ENCODE results near the gene DNAJC21.

DNAJC21 gene

DNA sequence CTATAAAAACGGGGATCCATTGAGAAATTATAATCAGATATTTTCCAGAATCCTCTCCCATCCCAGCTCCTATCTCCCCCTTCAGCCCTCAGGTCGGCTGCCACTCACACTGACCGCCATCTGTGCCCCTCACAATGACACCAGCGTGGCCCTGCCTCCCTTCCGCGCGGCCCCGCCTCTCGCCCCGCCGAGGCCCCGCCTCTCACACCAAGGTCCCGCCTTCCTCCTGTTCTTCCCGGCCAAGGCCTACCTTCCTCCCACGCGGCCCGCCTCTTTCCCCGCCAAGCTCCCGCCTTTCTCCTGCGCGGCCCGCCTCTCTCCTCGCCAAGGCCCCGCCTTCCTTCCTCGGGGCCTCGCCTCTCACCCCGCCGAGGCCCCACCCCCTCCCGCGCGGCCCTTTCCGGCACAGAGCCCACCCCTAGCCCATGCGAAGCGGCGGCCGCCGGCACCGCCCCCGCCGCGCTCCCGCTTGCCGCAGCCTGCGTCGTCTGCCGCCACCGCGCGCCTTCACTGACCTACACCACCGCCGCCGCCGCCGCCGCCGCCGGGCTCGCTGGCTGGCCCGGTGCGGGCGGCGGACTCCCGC, at the start of gene DNAJC21:
Gene DNAJC21 (plus strand): TSS at position 426 of the 586 bp plus-strand sequence. CDS start 261 bp downstream, outside the sequence.
- no peak for TF ChIP-seq ZFX (IDR thresholded peaks at IDR 0.05; ENCODE audit: borderline replicate concordance)
- TF ChIP-seq, protein P1, sequence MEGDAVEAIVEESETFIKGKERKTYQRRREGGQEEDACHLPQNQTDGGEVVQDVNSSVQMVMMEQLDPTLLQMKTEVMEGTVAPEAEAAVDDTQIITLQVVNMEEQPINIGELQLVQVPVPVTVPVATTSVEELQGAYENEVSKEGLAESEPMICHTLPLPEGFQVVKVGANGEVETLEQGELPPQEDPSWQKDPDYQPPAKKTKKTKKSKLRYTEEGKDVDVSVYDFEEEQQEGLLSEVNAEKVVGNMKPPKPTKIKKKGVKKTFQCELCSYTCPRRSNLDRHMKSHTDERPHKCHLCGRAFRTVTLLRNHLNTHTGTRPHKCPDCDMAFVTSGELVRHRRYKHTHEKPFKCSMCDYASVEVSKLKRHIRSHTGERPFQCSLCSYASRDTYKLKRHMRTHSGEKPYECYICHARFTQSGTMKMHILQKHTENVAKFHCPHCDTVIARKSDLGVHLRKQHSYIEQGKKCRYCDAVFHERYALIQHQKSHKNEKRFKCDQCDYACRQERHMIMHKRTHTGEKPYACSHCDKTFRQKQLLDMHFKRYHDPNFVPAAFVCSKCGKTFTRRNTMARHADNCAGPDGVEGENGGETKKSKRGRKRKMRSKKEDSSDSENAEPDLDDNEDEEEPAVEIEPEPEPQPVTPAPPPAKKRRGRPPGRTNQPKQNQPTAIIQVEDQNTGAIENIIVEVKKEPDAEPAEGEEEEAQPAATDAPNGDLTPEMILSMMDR (IDR thresholded peaks at IDR 0.05) = no peak
- H3K27ac ChIP-seq = peak within 1 kb of the TSS; percentile 91

- no peak overlapping the region for H3K27ac ChIP-seq
- no peak for TF ChIP-seq ZFX (IDR thresholded peaks at IDR 0.05; ENCODE audit: borderline replicate concordance)
- TF ChIP-seq, protein P1 (IDR thresholded peaks at IDR 0.05) = no peak
These were observed 48.1 kb upstream of the DNAJC21 start for GRCh38 chr5:34881246-34881645.

DNA sequence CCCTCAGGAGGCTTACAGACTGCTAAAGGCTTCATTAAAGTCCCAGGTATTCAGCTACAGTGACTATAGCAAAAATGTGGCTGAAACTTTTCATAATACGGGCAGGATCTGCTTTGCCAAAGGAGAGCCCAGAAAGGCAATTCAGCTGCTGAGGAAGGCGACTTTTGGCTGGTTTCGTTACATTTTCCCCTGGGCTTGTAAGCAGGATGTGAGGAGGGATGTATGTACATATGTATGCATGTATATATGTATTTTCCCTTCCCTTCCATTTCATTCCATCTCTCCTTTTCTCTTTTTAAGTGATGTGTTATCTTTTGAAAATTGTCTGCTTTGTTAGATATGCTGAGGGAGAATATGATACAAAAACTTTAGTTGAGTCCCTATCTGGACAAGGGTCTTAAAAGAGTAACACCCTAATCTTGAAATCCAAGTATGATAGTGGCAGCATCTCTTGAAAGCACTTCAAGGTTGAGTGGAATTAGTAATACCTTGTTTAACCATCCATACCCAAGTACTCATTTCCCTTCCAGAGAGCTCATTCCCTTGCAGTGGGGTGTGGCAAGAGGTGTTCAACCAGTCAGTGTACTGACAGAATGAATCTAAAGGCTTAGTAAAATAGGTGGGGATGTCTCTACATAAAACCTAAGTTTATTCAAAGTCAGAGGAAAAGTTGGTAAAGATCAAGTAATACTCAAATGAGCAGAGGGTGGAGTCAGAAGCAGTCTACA, 42.8 kb upstream of the DNAJC21 start:
- H3K27ac ChIP-seq = no peak overlapping the region
- TF ChIP-seq, protein P1 (IDR thresholded peaks at IDR 0.05) = no peak
- no peak for TF ChIP-seq ZFX (IDR thresholded peaks at IDR 0.05; ENCODE audit: borderline replicate concordance)

DNA sequence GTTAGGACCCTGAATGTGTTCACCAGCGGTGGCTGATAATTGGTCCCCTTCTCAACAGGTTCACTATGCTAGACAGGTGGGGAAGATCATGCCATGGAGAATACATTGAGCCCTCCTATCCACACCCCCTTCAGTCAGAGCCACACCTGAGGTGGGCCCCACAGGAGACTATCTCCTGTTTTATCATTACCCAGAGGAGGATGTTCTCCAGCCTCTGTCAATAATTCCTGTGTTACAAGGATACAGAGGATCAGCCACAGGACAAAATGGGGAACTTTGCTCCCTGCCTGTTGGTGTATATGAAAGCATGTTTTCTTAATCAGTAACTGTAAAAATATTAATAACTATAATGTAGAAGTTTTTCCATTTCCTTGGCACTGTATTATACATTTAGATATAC, 40.0 kb upstream of the DNAJC21 start:
- H3K27ac ChIP-seq = no peak overlapping the region
- no peak for TF ChIP-seq ZFX (IDR thresholded peaks at IDR 0.05; ENCODE audit: borderline replicate concordance)
- TF ChIP-seq, protein P1 (IDR thresholded peaks at IDR 0.05) = no peak

DNA sequence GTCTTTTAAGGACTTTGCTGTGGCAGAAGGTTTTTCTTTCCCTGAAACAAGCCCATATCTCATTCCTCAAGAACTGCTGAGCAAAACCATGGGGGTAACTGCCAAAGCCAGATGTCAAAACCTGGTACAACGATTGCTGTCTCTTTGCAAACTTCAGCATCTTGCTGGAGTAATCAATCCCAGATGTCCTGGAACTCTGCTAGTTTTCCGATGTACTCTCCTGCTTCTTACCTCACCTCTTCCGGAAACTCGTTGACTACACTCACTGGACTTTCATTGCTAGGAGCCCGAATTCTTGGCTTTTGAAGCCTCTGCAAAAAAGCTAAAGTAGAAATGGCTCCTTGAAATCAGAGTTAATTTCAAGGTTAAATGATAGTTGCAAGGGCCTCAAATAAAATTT, 37.4 kb upstream of the DNAJC21 start:
- H3K27ac ChIP-seq = no peak overlapping the region

GRCh38 chr5:34892414-34892813, 36.9 kb upstream of the DNAJC21 start:
- no peak overlapping the region for H3K27ac ChIP-seq
- no peak for TF ChIP-seq ZFX (IDR thresholded peaks at IDR 0.05; ENCODE audit: borderline replicate concordance)
- TF ChIP-seq, protein P1 (IDR thresholded peaks at IDR 0.05) = no peak

More for the DNA sequence above, 37.4 kb upstream of the DNAJC21 start:
- TF ChIP-seq, protein P1 (IDR thresholded peaks at IDR 0.05) = no peak
- no peak for TF ChIP-seq ZFX (IDR thresholded peaks at IDR 0.05; ENCODE audit: borderline replicate concordance)

- no peak overlapping the region for H3K27ac ChIP-seq
- TF ChIP-seq, protein P1 (IDR thresholded peaks at IDR 0.05) = no peak
- no peak for TF ChIP-seq ZFX (IDR thresholded peaks at IDR 0.05; ENCODE audit: borderline replicate concordance)
These were observed 34.6 kb upstream of the DNAJC21 start for GRCh38 chr5:34894716-34895115.
